Keratinocyte (primary cell): Measurements from ENCODE around the gene GCK. TPM values are rescaled to one million over a fixed set of nuclear protein-coding genes. Genes with fewer than 3 reads are reported as not detected.

Source experiments
- DNase-seq: peaks from one replicate; pipeline ENCODE4 v3.0.0-alpha.2; 2011; ENCODE audit warnings: low read depth, missing footprints, low spot score
- FAIRE-seq: peaks from 2 replicates; lab custom pipeline; 2011; peaks lifted over from hg19 to GRCh38; lab: Jason Lieb, UNC
- H2AFZ ChIP-seq: 2 replicates; pipeline ENCODE4 v1.6.0; 2012; ENCODE audit warnings: low read length, control low read depth, inconsistent platforms; ENCODE audit not compliant: control insufficient read depth
- H3K27ac ChIP-seq: 2 replicates; pipeline ENCODE4 v1.5.1; 2011; ENCODE audit warnings: low read length; ENCODE audit not compliant: control insufficient read depth, insufficient read depth
- H3K27me3 ChIP-seq: 3 replicates; pipeline ENCODE4 v1.6.0; 2011; ENCODE audit warnings: low read length; ENCODE audit not compliant: control insufficient read depth, insufficient read depth; ENCODE audit errors: extremely low read depth
- H3K36me3 ChIP-seq, 2 experiments: 2 replicates in 1 of 2; 3 replicates in 1 of 2; pipeline ENCODE4 v1.5.1; 2011; ENCODE audit warnings: low read length in 2 of 2, mild to moderate bottlenecking in 1 of 2; ENCODE audit not compliant: control insufficient read depth in 2 of 2, insufficient read depth in 2 of 2; ENCODE audit errors: extremely low read depth in 1 of 2
- H3K4me1 ChIP-seq: 3 replicates; pipeline ENCODE4 v1.5.1; 2011; ENCODE audit warnings: low read length; ENCODE audit not compliant: control insufficient read depth, insufficient read depth; ENCODE audit errors: extremely low read depth
- H3K4me2 ChIP-seq: 3 replicates; pipeline ENCODE4 v1.6.0; 2011; ENCODE audit warnings: low read depth, low read length; ENCODE audit not compliant: control insufficient read depth, insufficient read depth; ENCODE audit errors: extremely low read depth
- H3K4me3 ChIP-seq, 3 experiments: fragments of 200-600 bp in 1 of 3; sonication (generic) in 1 of 3; 2 replicates in 2 of 3; 3 replicates in 1 of 3; pipeline ENCODE4 v1.5.1; 2011 to 2016; ENCODE audit warnings: low read length in 3 of 3, mild to moderate bottlenecking in 3 of 3, control low read depth in 2 of 3, inconsistent platforms in 1 of 3, low read depth in 1 of 3, mixed read lengths in 1 of 3, mixed run types in 1 of 3, moderate library complexity in 1 of 3; ENCODE audit not compliant: control insufficient read depth in 2 of 3, insufficient read depth in 2 of 3; ENCODE audit errors: extremely low read depth in 1 of 3
- H3K79me2 ChIP-seq: 2 replicates; pipeline ENCODE4 v1.6.0; 2012; ENCODE audit warnings: low read length; ENCODE audit not compliant: control insufficient read depth, insufficient read depth
- H3K9ac ChIP-seq: 3 replicates; pipeline ENCODE4 v1.6.0; 2011; ENCODE audit warnings: low read length; ENCODE audit not compliant: control insufficient read depth, insufficient read depth; ENCODE audit errors: extremely low read depth
- H3K9me1 ChIP-seq: 3 replicates; pipeline ENCODE4 v1.6.0; 2011; ENCODE audit warnings: low read length; ENCODE audit not compliant: control insufficient read depth, insufficient read depth; ENCODE audit errors: extremely low read depth
- H3K9me3 ChIP-seq: 2 replicates; pipeline ENCODE4 v1.5.1; 2012; ENCODE audit warnings: low read depth, low read length; ENCODE audit not compliant: control insufficient read depth
- H4K20me1 ChIP-seq: 3 replicates; pipeline ENCODE4 v1.6.0; 2011; ENCODE audit warnings: low read length; ENCODE audit not compliant: control insufficient read depth, insufficient read depth; ENCODE audit errors: extremely low read depth
- CTCF ChIP-seq, 3 experiments: IDR thresholded peaks in 1 of 3; conservative IDR thresholded peaks in 1 of 3; optimal IDR thresholded peaks in 1 of 3; 2 replicates in 2 of 3; 3 replicates in 1 of 3; pipeline versions ENCODE3 to v1.5.1; 2011; ENCODE audit warnings: low read length in 3 of 3, mild to moderate bottlenecking in 3 of 3, moderate library complexity in 2 of 3, control low read depth in 1 of 3, inconsistent platforms in 1 of 3; ENCODE audit not compliant: insufficient read depth in 2 of 3; ENCODE audit errors: extremely low read depth in 1 of 3
- EZH2 ChIP-seq: IDR thresholded peaks from one replicate; pipeline ENCODE4 v1.6.1; 2012; ENCODE audit warnings: inconsistent platforms, mild to moderate bottlenecking, low read length, moderate library complexity
- dilution Hi-C: fragments of 300-500 bp; cut with MboI; formaldehyde crosslinking; loops from one replicate; pipeline ENCODE4 v1.7.0; 2020; ENCODE audit warnings: low sequenced_read_pairs; ENCODE audit not compliant: extremely low pct_ligation_motif_present
- polyA plus RNA-seq, 5 experiments: library from polyadenylated mRNA; depleted of rRNA in 3 of 5; stranded (reverse) in 3 of 5; stranded (forward) in 1 of 5; unstranded in 1 of 5; fragments of >200 nt; gene quantifications; 1 replicate in 1 of 5; 2 replicates in 3 of 5; 3 replicates in 1 of 5; pipeline versions ENCODE4 v1.2.1 to v1.2.3, GENCODE V29; 2011 to 2012; ENCODE audit warnings: missing spikeins in 2 of 5, low read depth in 1 of 5, low replicate concordance in 1 of 5

Gene GCK
- polyA plus RNA-seq, 1 donor (not counting 4 experiments of a cell fraction or from before 2014, with no cell fraction given), result not detected

- no peaks in the 10 kb centered on the region for H3K79me2 ChIP-seq
- TF ChIP-seq CTCF (optimal IDR thresholded peaks at IDR 0.05 in 1 of 3, IDR thresholded peaks at IDR 0.05 in 1 of 3, conservative IDR thresholded peaks at IDR 0.05 in 1 of 3; ENCODE audit: extremely low read depth in 1 of 3, insufficient read depth in 2 of 3, low read length in 3 of 3) (no peak), EZH2 (no peak)
- H3K4me1 ChIP-seq, result no peaks in the 10 kb centered on the region
- no peak overlapping the region for H3K4me3 ChIP-seq
- H3K9me1 ChIP-seq, result no peaks in the 10 kb centered on the region
- no peaks in the 10 kb centered on the region for H3K9me3 ChIP-seq
- DNase-seq, result no peak
- no peak overlapping the region for H3K27ac ChIP-seq
- dilution Hi-C loops, result no loop called here
- FAIRE-seq, result no peak
- H3K27me3 ChIP-seq, result peaks cover 10% of the 10 kb centered on the region
- no peak overlapping the region for H2AFZ ChIP-seq
- no peaks in the 10 kb centered on the region for H4K20me1 ChIP-seq
- no peak overlapping the region for H3K4me2 ChIP-seq
- H3K9ac ChIP-seq, result no peak overlapping the region
- no peaks in the 10 kb centered on the region for H3K36me3 ChIP-seq
Measured at GRCh38 chr7:44138698-44139097, 50.5 kb downstream of the GCK start.

GRCh38 chr7:44136731-44137130 lies 52.5 kb downstream of the GCK start:
- TF ChIP-seq EZH2 (no peak), CTCF (optimal IDR thresholded peaks at IDR 0.05 in 1 of 3, IDR thresholded peaks at IDR 0.05 in 1 of 3, conservative IDR thresholded peaks at IDR 0.05 in 1 of 3; ENCODE audit: extremely low read depth in 1 of 3, insufficient read depth in 2 of 3, low read length in 3 of 3) (no peak)
- dilution Hi-C loops, result no loop called here
- H3K4me1 ChIP-seq, result no peaks in the 10 kb centered on the region
- no peak overlapping the region for H3K9ac ChIP-seq
- peaks cover 9% of the 10 kb centered on the region for H3K27me3 ChIP-seq
- H3K9me3 ChIP-seq, result no peaks in the 10 kb centered on the region
- DNase-seq, result no peak
- no peaks in the 10 kb centered on the region for H4K20me1 ChIP-seq
- H3K36me3 ChIP-seq, result no peaks in the 10 kb centered on the region
- H3K79me2 ChIP-seq, result no peaks in the 10 kb centered on the region
- H2AFZ ChIP-seq, result no peak overlapping the region
- no peaks in the 10 kb centered on the region for H3K9me1 ChIP-seq
- H3K4me3 ChIP-seq, result no peak overlapping the region
- no peak for FAIRE-seq
- no peak overlapping the region for H3K27ac ChIP-seq
- H3K4me2 ChIP-seq, result no peak overlapping the region
